ENCODE results near the gene USP37. TPM values are rescaled to one million over a fixed set of nuclear protein-coding genes. Genes with fewer than 3 reads are reported as not detected.

The USP37 gene
- total and polyA plus RNA-seq, 2 of the 13 experiments (the other 11 are each of a cell fraction or from before 2014, with no cell fraction given) = 6.5 to 30.6 TPM

DNA sequence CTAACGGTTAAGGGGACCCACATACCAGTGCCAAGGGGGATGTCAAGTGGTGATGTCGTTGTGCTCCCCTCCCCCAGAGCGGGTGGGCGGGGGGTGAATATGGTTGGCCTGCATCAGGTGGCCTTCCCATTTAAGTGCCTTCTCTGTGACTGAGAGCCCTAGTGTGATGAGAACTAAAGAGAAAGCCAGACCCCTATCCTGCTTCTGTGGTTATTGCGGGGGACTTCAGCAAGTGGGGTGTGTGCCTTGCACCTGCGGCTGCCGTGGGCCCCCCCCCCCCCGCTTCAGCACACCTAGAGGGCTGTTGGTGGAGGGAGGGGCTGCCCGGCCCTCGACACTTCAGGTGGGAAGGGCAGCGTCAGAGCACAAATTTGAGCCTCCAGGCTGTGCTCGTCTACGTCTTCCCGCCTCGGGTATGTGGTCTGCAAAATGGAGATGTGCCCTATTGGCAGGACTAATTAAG is 162.4 kb downstream of the USP37 start (continued):
- TF ChIP-seq, protein P1, sequence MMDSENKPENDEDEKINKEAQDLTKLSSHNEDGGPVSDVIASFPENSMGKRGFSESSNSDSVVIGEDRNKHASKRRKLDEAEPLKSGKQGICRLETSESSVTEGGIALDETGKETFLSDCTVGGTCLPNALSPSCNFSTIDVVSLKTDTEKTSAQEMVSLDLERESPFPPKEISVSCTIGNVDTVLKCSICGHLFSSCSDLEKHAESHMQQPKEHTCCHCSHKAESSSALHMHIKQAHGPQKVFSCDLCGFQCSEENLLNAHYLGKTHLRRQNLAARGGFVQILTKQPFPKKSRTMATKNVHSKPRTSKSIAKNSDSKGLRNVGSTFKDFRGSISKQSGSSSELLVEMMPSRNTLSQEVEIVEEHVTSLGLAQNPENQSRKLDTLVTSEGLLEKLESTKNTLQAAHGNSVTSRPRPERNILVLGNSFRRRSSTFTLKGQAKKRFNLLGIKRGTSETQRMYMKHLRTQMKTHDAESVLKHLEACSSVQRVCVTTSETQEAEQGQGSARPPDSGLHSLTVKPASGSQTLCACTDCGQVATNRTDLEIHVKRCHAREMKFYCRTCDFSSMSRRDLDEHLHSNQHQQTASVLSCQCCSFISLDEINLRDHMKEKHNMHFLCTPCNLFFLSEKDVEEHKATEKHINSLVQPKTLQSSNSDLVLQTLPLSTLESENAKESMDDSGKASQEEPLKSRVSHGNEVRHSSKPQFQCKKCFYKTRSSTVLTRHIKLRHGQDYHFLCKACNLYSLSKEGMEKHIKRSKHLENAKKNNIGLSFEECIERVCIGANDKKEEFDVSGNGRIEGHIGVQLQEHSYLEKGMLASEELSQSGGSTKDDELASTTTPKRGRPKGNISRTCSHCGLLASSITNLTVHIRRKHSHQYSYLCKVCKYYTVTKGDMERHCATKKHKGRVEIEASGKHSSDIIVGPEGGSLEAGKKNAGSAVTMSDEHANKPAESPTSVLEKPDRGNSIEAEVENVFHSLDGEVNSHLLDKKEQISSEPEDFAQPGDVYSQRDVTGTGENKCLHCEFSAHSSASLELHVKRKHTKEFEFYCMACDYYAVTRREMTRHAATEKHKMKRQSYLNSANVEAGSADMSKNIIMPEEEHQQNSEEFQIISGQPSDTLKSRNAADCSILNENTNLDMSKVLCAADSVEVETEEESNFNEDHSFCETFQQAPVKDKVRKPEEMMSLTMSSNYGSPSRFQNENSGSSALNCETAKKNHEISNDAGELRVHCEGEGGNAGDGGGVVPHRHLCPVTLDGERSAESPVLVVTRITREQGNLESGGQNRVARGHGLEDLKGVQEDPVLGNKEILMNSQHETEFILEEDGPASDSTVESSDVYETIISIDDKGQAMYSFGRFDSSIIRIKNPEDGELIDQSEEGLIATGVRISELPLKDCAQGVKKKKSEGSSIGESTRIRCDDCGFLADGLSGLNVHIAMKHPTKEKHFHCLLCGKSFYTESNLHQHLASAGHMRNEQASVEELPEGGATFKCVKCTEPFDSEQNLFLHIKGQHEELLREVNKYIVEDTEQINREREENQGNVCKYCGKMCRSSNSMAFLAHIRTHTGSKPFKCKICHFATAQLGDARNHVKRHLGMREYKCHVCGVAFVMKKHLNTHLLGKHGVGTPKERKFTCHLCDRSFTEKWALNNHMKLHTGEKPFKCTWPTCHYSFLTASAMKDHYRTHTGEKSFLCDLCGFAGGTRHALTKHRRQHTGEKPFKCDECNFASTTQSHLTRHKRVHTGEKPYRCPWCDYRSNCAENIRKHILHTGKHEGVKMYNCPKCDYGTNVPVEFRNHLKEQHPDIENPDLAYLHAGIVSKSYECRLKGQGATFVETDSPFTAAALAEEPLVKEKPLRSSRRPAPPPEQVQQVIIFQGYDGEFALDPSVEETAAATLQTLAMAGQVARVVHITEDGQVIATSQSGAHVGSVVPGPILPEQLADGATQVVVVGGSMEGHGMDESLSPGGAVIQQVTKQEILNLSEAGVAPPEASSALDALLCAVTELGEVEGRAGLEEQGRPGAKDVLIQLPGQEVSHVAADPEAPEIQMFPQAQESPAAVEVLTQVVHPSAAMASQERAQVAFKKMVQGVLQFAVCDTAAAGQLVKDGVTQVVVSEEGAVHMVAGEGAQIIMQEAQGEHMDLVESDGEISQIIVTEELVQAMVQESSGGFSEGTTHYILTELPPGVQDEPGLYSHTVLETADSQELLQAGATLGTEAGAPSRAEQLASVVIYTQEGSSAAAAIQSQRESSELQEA (CRISPR knock-in tag; IDR thresholded peaks at IDR 0.05; ENCODE audit: not compliant biosample characterization) = peak; percentile 90
- TF ChIP-seq ZNF878 (CRISPR knock-in tag; IDR thresholded peaks at IDR 0.05) = peak; percentile 67; the same call in 1 of the 2 replicates
- TF ChIP-seq KLF15 (CRISPR knock-in tag; IDR thresholded peaks at IDR 0.05; ENCODE audit: borderline replicate concordance) = no peak
- TF ChIP-seq, protein P2, sequence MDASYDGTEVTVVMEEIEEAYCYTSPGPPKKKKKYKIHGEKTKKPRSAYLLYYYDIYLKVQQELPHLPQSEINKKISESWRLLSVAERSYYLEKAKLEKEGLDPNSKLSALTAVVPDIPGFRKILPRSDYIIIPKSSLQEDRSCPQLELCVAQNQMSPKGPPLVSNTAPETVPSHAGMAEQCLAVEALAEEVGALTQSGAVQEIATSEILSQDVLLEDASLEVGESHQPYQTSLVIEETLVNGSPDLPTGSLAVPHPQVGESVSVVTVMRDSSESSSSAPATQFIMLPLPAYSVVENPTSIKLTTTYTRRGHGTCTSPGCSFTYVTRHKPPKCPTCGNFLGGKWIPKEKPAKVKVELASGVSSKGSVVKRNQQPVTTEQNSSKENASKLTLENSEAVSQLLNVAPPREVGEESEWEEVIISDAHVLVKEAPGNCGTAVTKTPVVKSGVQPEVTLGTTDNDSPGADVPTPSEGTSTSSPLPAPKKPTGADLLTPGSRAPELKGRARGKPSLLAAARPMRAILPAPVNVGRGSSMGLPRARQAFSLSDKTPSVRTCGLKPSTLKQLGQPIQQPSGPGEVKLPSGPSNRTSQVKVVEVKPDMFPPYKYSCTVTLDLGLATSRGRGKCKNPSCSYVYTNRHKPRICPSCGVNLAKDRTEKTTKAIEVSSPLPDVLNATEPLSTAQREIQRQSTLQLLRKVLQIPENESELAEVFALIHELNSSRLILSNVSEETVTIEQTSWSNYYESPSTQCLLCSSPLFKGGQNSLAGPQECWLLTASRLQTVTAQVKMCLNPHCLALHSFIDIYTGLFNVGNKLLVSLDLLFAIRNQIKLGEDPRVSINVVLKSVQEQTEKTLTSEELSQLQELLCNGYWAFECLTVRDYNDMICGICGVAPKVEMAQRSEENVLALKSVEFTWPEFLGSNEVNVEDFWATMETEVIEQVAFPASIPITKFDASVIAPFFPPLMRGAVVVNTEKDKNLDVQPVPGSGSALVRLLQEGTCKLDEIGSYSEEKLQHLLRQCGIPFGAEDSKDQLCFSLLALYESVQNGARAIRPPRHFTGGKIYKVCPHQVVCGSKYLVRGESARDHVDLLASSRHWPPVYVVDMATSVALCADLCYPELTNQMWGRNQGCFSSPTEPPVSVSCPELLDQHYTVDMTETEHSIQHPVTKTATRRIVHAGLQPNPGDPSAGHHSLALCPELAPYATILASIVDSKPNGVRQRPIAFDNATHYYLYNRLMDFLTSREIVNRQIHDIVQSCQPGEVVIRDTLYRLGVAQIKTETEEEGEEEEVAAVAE (CRISPR knock-in tag; IDR thresholded peaks at IDR 0.05; ENCODE audit: borderline replicate concordance) = 0 out of 2 replicates have a peak, but pooled peaks have one; percentile 26
- peak; percentile 86 for TF ChIP-seq PAF1 (CRISPR knock-in tag; IDR thresholded peaks at IDR 0.05)
- TF ChIP-seq NAIF1 (CRISPR knock-in tag; IDR thresholded peaks at IDR 0.05; ENCODE audit: borderline replicate concordance) = peak; percentile 64; the same call in 1 of the 2 replicates
- TF ChIP-seq HOXD1 (CRISPR knock-in tag; IDR thresholded peaks at IDR 0.05) = peak; percentile 50; the same call in 1 of the 2 replicates
- TF ChIP-seq ZNF326 (CRISPR knock-in tag; IDR thresholded peaks at IDR 0.05; ENCODE audit: borderline replicate concordance) = no peak
- TF ChIP-seq CC2D1A (CRISPR knock-in tag; IDR thresholded peaks at IDR 0.05) = no peak
- TF ChIP-seq, protein P3, sequence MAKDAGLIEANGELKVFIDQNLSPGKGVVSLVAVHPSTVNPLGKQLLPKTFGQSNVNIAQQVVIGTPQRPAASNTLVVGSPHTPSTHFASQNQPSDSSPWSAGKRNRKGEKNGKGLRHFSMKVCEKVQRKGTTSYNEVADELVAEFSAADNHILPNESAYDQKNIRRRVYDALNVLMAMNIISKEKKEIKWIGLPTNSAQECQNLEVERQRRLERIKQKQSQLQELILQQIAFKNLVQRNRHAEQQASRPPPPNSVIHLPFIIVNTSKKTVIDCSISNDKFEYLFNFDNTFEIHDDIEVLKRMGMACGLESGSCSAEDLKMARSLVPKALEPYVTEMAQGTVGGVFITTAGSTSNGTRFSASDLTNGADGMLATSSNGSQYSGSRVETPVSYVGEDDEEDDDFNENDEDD (CRISPR knock-in tag; IDR thresholded peaks at IDR 0.05; ENCODE audit: borderline replicate concordance) = 0 out of 2 replicates have a peak, but pooled peaks have one; percentile 17
- no peak for TF ChIP-seq U2AF2 (IDR thresholded peaks at IDR 0.05; ENCODE audit: low read depth, low read length)
- peak; percentile 39; the same call in 1 of the 2 replicates for TF ChIP-seq ZNF33B (CRISPR knock-in tag; IDR thresholded peaks at IDR 0.05)
- 0 out of 2 replicates have a peak, but pooled peaks have one; percentile 10 for TF ChIP-seq TAF1 (CRISPR knock-in tag; IDR thresholded peaks at IDR 0.05)
- peak; percentile 83; the same call in 1 of the 2 replicates for TF ChIP-seq ZNF430 (CRISPR knock-in tag; IDR thresholded peaks at IDR 0.05)
- peak; percentile 66; the same call in 1 of the 2 replicates for TF ChIP-seq ZNF709 (CRISPR knock-in tag; IDR thresholded peaks at IDR 0.05)
- TF ChIP-seq ZNF839 (CRISPR knock-in tag; IDR thresholded peaks at IDR 0.05; ENCODE audit: borderline replicate concordance) = 0 out of 2 replicates have a peak, but pooled peaks have one; percentile 17

Measured in HepG2 (cell line).